Ascending aorta (tissue), 2 donors: ENCODE data around the gene SHH. TPM values are rescaled to one million over a fixed set of nuclear protein-coding genes. Genes with fewer than 3 reads are reported as not detected.

Experiments used
- DNase-seq, 2 donors: peaks; one replicate each; pipeline ENCODE4 v3.0.0-alpha.2; 2019; ENCODE audit warnings: low spot score in 2 of 2
- H3K27ac ChIP-seq, 2 donors: fragments of 200-600 bp; sonication (generic); one replicate each; pipeline ENCODE4 v1.5.1; 2016 to 2017; ENCODE audit warnings: mild to moderate bottlenecking in 1 of 2
- H3K27me3 ChIP-seq: fragments of 200-600 bp; sonication (generic); one replicate; pipeline ENCODE4 v1.5.1; 2017
- H3K36me3 ChIP-seq, 2 donors: fragments of 200-600 bp; sonication (generic); one replicate each; pipeline ENCODE4 v1.5.1; 2016
- H3K4me1 ChIP-seq, 2 donors: fragments of 200-600 bp; sonication (generic); one replicate each; pipeline ENCODE4 v1.5.1; 2016 to 2017; ENCODE audit warnings: mild to moderate bottlenecking in 1 of 2
- H3K4me3 ChIP-seq, 2 donors: fragments of 200-600 bp; sonication (generic); one replicate each; pipeline ENCODE4 v1.5.1; 2016 to 2017; ENCODE audit warnings: mild to moderate bottlenecking in 1 of 2
- H3K9me3 ChIP-seq, 2 donors: fragments of 200-600 bp; sonication (generic); one replicate each; pipeline ENCODE4 v1.5.1; 2016
- intact Hi-C: fragments of 100-400 bp; cut with DNase I; formaldehyde crosslinking; loops from one replicate; pipeline ENCODE4 v1.15.1; 2023
- total RNA-seq: library from RNA; depleted of rRNA; stranded (reverse); fragments of >200 nt; gene quantifications from one replicate; pipeline ENCODE4 v1.1.0, GENCODE V29; 2016
- TF ChIP-seq, protein P1 (sequence below), 3 experiments: fragments of 200-600 bp in 2 of 3; fragments of 450-650 bp in 1 of 3; sonication (generic) in 2 of 3; IDR thresholded peaks; one replicate each; pipeline ENCODE4 v1.5.1; 2016 to 2019; ENCODE audit warnings: antibody characterized with exemption in 3 of 3, mild to moderate bottlenecking in 1 of 3, moderate library complexity in 1 of 3

Gene SHH
- total RNA-seq, 1 donor from 2014 or later = 0.11 TPM

DNA sequence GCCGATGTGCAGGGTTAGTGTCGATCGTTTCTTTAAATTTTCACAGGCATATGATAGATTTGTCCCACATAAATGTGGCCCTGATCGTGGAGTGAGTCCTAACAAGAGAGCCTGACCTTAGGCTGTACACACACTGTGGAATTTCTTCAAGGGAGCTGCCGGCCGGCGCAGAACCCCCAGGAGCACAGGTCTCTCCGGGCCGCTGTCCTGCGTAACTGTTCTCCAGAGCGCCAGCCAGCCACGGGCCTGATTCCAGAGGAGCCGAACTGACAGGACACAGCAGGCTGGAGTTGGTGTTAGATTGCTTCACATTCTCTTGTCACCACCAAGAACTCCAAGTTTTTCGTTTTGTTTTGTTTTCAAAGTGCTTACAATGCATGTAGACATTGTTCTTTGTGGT lies 37.3 kb downstream of the SHH start:
- H3K9me3 ChIP-seq = no peaks in the 10 kb centered on the region
- peaks cover 44 to 83% of the 10 kb centered on the region in 2 donors for H3K36me3 ChIP-seq
- H3K27me3 ChIP-seq = no peaks in the 10 kb centered on the region
- no peak overlapping the region for H3K4me3 ChIP-seq
- H3K27ac ChIP-seq = no peak overlapping the region
- intact Hi-C loops = no loop called here
- no peaks in the 10 kb centered on the region for H3K4me1 ChIP-seq
- TF ChIP-seq, protein P1, sequence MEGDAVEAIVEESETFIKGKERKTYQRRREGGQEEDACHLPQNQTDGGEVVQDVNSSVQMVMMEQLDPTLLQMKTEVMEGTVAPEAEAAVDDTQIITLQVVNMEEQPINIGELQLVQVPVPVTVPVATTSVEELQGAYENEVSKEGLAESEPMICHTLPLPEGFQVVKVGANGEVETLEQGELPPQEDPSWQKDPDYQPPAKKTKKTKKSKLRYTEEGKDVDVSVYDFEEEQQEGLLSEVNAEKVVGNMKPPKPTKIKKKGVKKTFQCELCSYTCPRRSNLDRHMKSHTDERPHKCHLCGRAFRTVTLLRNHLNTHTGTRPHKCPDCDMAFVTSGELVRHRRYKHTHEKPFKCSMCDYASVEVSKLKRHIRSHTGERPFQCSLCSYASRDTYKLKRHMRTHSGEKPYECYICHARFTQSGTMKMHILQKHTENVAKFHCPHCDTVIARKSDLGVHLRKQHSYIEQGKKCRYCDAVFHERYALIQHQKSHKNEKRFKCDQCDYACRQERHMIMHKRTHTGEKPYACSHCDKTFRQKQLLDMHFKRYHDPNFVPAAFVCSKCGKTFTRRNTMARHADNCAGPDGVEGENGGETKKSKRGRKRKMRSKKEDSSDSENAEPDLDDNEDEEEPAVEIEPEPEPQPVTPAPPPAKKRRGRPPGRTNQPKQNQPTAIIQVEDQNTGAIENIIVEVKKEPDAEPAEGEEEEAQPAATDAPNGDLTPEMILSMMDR (IDR thresholded peaks at IDR 0.05) = no peak
- DNase-seq = no peak

DNA sequence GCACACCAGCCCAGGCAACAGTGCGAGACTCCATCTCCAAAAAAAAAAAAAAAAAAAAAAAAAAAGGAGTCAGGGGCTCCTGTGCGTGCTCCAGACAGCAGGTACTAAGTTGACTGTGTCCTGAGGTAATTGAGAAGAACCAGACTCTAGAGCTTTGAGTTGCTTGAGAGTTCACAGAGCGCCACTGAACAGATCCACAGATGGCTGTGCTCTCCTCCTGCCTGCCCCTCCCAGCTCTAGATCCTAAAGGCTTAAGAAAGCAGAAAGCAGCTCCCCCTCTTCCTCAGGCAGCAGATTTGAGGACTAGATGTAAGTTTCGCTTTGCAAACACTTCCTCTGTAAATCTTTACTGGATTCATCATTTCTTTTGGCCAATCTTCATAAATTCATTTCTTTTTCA lies 38.7 kb downstream of the SHH start:
- Histone ChIP-seq H3K9me3 (no peaks in the 10 kb centered on the region), H3K36me3 (peaks cover 51 to 90% of the 10 kb centered on the region in 2 donors), H3K4me1 (no peaks in the 10 kb centered on the region), H3K27me3 (no peaks in the 10 kb centered on the region), H3K27ac (no peak overlapping the region), H3K4me3 (no peak overlapping the region)
- intact Hi-C loops = no loop called here
- no peak for DNase-seq
- TF ChIP-seq, protein P1 (IDR thresholded peaks at IDR 0.05) = no peak

DNA sequence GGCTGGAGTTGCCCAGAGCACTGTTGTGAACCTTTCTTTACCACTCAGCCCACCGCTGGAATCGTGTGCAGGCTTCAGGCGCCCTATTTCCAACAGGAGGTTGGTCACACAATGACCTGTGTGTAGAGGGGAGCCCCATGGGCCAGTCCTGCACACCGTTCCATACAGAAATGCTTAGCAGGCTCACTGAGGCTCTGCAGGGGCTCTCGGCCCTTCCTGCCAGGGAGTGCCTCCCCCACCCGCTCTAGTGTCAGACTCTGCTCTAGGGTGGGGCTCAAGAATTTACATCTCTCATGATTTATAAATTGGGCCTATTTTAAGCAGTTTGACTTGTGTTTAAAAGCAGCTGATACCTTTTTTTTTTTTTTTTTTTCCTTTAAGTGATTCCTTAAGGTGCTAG lies 42.0 kb downstream of the SHH start:
- no peak overlapping the region for H3K4me3 ChIP-seq
- H3K36me3 ChIP-seq = peaks cover 60 to 88% of the 10 kb centered on the region in 2 donors
- H3K27ac ChIP-seq = no peak overlapping the region
- intact Hi-C loops = no loop called here
- TF ChIP-seq, protein P1 (IDR thresholded peaks at IDR 0.05) = no peak
- DNase-seq = no peak
- no peaks in the 10 kb centered on the region for H3K27me3 ChIP-seq
- H3K4me1 ChIP-seq = no peaks in the 10 kb centered on the region
- no peaks in the 10 kb centered on the region for H3K9me3 ChIP-seq

DNA sequence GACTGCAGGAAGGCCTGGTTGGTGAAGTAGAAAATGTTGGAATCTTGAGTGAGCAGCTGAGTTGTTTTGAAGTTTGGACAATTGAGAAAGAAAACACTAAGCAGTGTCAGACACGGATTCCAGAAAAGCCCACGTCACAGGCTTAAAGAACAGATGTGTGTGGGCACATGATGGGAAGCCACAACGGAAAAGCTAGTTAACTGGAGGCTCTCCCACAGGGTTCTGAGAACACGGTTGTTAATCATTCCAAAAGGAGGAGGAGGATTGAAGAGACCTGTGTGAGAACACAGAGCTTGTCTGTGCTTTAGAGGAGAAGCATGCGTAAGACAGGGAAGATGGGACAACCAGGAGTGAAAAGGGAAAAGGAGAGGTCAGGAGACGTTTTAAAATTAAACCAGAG lies 42.6 kb downstream of the SHH start:
- TF ChIP-seq, protein P1 (IDR thresholded peaks at IDR 0.05) = no peak
- Histone ChIP-seq H3K4me3 (no peak overlapping the region), H3K27me3 (no peaks in the 10 kb centered on the region), H3K9me3 (no peaks in the 10 kb centered on the region), H3K27ac (no peak overlapping the region), H3K36me3 (peaks cover 61 to 87% of the 10 kb centered on the region in 2 donors), H3K4me1 (no peaks in the 10 kb centered on the region)
- intact Hi-C loops = loop anchor here (10.0 kb wide), 1 partner anchor 845 kb away; no protein-coding TSS in a partner anchor
- no peak for DNase-seq

DNA sequence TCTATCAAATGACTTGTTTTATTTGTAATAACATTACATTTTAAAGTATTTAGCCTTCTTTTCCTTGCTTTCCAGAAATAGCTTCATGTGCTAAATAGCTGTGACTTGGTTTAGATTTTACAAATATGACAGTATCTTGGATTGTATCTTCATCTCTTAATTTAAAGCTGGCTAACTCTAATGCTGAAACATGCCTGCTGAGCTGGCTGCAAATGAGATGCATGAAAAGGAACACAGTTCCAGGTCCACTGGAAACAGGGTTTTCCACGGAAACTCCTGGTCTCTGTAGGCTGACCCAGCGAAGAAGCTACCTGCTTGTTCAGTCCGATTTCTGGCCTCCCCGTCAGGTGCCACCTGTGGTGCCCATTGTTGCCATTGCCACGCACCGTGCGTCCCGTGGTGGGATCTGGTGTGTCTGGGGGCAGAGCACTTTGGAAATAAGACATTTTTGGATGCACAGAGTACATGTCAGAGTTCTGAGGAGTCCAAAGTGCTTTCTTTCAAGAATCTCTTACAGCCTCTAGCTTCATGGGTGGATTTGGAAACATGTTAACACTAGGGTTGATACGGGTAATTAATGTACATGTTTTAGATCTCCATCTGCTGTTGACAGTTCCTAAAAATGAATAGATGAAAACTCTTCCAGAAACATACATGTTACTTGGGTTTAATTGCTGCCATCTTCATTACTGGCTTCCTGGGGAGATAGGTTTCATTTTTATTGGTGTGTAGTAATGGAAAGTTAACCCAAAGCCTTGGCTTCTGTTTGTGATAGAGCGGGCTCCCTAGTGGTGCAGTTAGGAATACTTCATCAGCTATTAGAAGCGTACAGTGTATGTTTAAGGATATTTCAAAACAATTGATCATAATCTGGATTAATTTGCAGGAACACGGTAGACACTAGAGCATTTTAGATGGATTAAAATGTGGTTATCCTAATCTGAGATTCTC lies 45.0 kb downstream of the SHH start:
- H3K4me1 ChIP-seq = no peaks in the 10 kb centered on the region
- no peaks in the 10 kb centered on the region for H3K9me3 ChIP-seq
- no peak overlapping the region for H3K27ac ChIP-seq
- no peak overlapping the region for H3K4me3 ChIP-seq
- DNase-seq = no peak
- intact Hi-C loops = loop anchor here (10.0 kb wide), 1 partner anchor 842 kb away; no protein-coding TSS in a partner anchor
- peaks cover 57 to 80% of the 10 kb centered on the region in 2 donors for H3K36me3 ChIP-seq
- TF ChIP-seq, protein P1 (IDR thresholded peaks at IDR 0.05) = no peak
- no peaks in the 10 kb centered on the region for H3K27me3 ChIP-seq
